HepG2 (cell line): ENCODE results near the gene NINJ2. TPM values are rescaled to one million over a fixed set of nuclear protein-coding genes. Genes with fewer than 3 reads are reported as not detected.

Experiments
- BCLAF1 ChIP-seq: fragments of 450-650 bp; IDR thresholded peaks from 2 replicates; pipeline ENCODE4 v1.6.1; 2017; ENCODE audit warnings: mild to moderate bottlenecking
- CSRNP1 ChIP-seq: sonication (generic); formaldehyde crosslinking; IDR thresholded peaks from 2 replicates; pipeline ENCODE4 v1.8.1; 2023; ENCODE audit warnings: mild to moderate bottlenecking, missing genetic modification reagents
- FOXC1 ChIP-seq: sonication (generic); formaldehyde crosslinking; IDR thresholded peaks from 2 replicates; pipeline ENCODE4 v1.8.0; 2022; ENCODE audit warnings: mild to moderate bottlenecking, missing genetic modification reagents, borderline replicate concordance
- KDM3A ChIP-seq: IDR thresholded peaks from 2 replicates; pipeline ENCODE4 v1.6.1; 2018; ENCODE audit warnings: low read depth, missing compliant biosample characterization
- KDM4B ChIP-seq: sonication (generic); formaldehyde crosslinking; IDR thresholded peaks from 2 replicates; pipeline ENCODE4 v1.4.0; 2020; ENCODE audit warnings: missing genetic modification reagents
- NR2F1 ChIP-seq, 2 experiments: fragments of 450-650 bp in 1 of 2; formaldehyde crosslinking in 1 of 2; IDR thresholded peaks; 2 replicates each; pipeline versions ENCODE4 v1.5.0 to v1.6.1; 2016 to 2020; ENCODE audit warnings: mild to moderate bottlenecking in 1 of 2, missing compliant biosample characterization in 1 of 2, missing genetic modification reagents in 1 of 2, moderate library complexity in 1 of 2
- RORA ChIP-seq: sonication (generic); formaldehyde crosslinking; IDR thresholded peaks from 2 replicates; pipeline ENCODE4 v1.5.0; 2020; ENCODE audit warnings: mild to moderate bottlenecking, missing genetic modification reagents, moderate library complexity
- SALL2 ChIP-seq: sonication (generic); formaldehyde crosslinking; IDR thresholded peaks from 2 replicates; pipeline ENCODE4 v1.8.1; 2023; ENCODE audit warnings: mild to moderate bottlenecking, missing genetic modification reagents, inconsistent platforms
- ZBTB34 ChIP-seq: sonication (generic); formaldehyde crosslinking; IDR thresholded peaks from 2 replicates; pipeline ENCODE4 v1.8.0; 2022; ENCODE audit warnings: mild to moderate bottlenecking, missing genetic modification reagents
- ZBTB8A ChIP-seq: sonication (generic); formaldehyde crosslinking; IDR thresholded peaks from 2 replicates; pipeline ENCODE4 v1.4.0; 2020; ENCODE audit warnings: mild to moderate bottlenecking, low read depth, missing genetic modification reagents, borderline replicate concordance
- ZKSCAN8 ChIP-seq: IDR thresholded peaks from 2 replicates; pipeline ENCODE4 v1.6.1; 2016; ENCODE audit warnings: borderline replicate concordance, missing genetic modification reagents, missing compliant biosample characterization
- ZNF530 ChIP-seq: sonication (generic); formaldehyde crosslinking; IDR thresholded peaks from 2 replicates; pipeline ENCODE4 v1.5.0; 2020; ENCODE audit warnings: low read depth, mild to moderate bottlenecking, missing genetic modification reagents
- ZNF576 ChIP-seq: sonication (generic); formaldehyde crosslinking; IDR thresholded peaks from 2 replicates; pipeline ENCODE4 v1.4.0; 2020; ENCODE audit warnings: mild to moderate bottlenecking, missing genetic modification reagents
- ZNF678 ChIP-seq: sonication (generic); formaldehyde crosslinking; IDR thresholded peaks from 2 replicates; pipeline ENCODE4 v1.4.0; 2020; ENCODE audit warnings: mild to moderate bottlenecking, missing genetic modification reagents
- ZNF776 ChIP-seq: sonication (generic); formaldehyde crosslinking; IDR thresholded peaks from 2 replicates; pipeline ENCODE4 v1.4.0; 2020; ENCODE audit warnings: mild to moderate bottlenecking, missing genetic modification reagents
- ZNF841 ChIP-seq: sonication (generic); formaldehyde crosslinking; IDR thresholded peaks from 2 replicates; pipeline ENCODE4 v1.8.1; 2023; ENCODE audit warnings: missing genetic modification reagents, borderline replicate concordance
- ZSCAN25 ChIP-seq: sonication (generic); formaldehyde crosslinking; IDR thresholded peaks from 2 replicates; pipeline ENCODE4 v1.8.0; 2022; ENCODE audit warnings: mild to moderate bottlenecking, missing genetic modification reagents
- ZSCAN31 ChIP-seq: sonication (generic); formaldehyde crosslinking; IDR thresholded peaks from 2 replicates; pipeline ENCODE4 v1.5.0; 2020; ENCODE audit warnings: low read depth, mild to moderate bottlenecking, missing genetic modification reagents
- polyA plus RNA-seq, 8 experiments: library from polyadenylated mRNA; depleted of rRNA in 3 of 8; stranded (reverse) in 7 of 8; unstranded in 1 of 8; fragments of >200 nt; fragmentation: Illumina TruSeq in 4 of 8; extraction: Trizol in 4 of 8; gene quantifications; 2 replicates each; pipeline versions ENCODE4 v1.2.1 to v1.2.3, GENCODE V29; 2011 to 2016; ENCODE audit warnings: low read depth in 4 of 8, missing spikeins in 1 of 8, mixed read lengths in 1 of 8; ENCODE audit not compliant: insufficient read depth in 1 of 8
- total RNA-seq, 5 experiments: library from RNA; depleted of rRNA; stranded (reverse); fragments of >200 nt; fragmentation: Illumina TruSeq; extraction: Trizol; gene quantifications; 2 replicates each; pipeline ENCODE4 v1.2.3, GENCODE V29; 2016; ENCODE audit warnings: low read depth in 1 of 5
- TF ChIP-seq, protein P1 (sequence below): sonication (generic); formaldehyde crosslinking; IDR thresholded peaks from 2 replicates; pipeline ENCODE4 v1.8.1; 2023; ENCODE audit warnings: missing genetic modification reagents, mild to moderate bottlenecking, borderline replicate concordance
- TF ChIP-seq, protein P2 (sequence below): sonication (generic); formaldehyde crosslinking; conservative IDR thresholded peaks from 2 replicates; pipeline ENCODE4 v1.4.0; 2020; ENCODE audit warnings: missing genetic modification reagents

Gene NINJ2
- total and polyA plus RNA-seq, 2 of the 13 experiments (the other 11 are each of a cell fraction or from before 2014, with no cell fraction given), result 0.62 to 3.8 TPM

DNA sequence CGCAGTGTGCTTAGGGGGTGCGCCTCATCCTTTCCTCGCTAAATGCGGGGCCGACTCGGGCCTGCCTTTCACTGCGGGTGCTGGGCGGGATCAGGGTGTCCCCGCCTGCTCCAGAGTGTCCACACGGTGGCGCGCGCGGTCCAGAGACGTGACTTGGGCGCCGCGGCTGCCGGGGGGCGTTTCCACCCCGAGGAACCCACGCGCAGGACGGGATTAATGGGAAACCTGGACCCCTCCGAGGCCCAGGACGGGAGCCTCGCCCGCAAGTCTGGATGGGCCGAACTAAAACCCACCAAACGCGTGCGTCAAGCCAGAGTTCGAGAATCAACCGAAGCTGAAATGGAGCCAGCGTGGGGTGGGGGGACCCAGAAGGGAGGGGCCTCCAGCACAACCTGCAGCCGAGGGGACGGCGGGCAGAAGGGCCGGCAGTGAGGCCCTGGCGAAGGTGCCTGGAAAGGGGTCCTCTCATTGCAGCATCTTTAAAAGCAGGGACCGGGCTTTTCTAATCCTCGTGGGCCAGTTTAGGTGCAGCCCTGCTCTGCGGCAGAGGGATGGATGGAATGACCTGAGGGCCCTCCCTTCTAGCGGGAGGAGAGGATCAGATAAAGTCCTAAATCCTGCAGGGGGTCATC, 93.3 kb downstream of the NINJ2 start (continued):
- TF ChIP-seq KDM4B (no peak; the same call in 1 of the 2 replicates), ZBTB34 (CRISPR knock-in tag) (no peak), ZSCAN25 (peak; percentile 97), SALL2 (CRISPR knock-in tag) (peak; percentile 4; the same call in 1 of the 2 replicates), ZNF841 (CRISPR knock-in tag) (no peak), ZNF530 (CRISPR knock-in tag) (no peak), BCLAF1 (no peak), CSRNP1 (CRISPR knock-in tag) (no peak), ZNF678 (no peak), ZNF576 (CRISPR knock-in tag) (peak; percentile 89; the same call in 1 of the 2 replicates), NR2F1 (CRISPR knock-in tag; IDR thresholded peaks at IDR 0.05) (peak; percentile 15 to 86; a peak in 2 of 4 replicates), ZNF776 (CRISPR knock-in tag) (no peak), ZBTB8A (CRISPR knock-in tag) (no peak), ZKSCAN8 (CRISPR knock-in tag) (0 out of 2 replicates have a peak, but pooled peaks have one; percentile 10), FOXC1 (CRISPR knock-in tag) (peak; percentile 56; the same call in 1 of the 2 replicates), ZSCAN31 (CRISPR knock-in tag) (peak; percentile 91), RORA (CRISPR knock-in tag) (no peak), KDM3A (CRISPR knock-in tag) (peak; percentile 94)
- TF ChIP-seq, protein P1, sequence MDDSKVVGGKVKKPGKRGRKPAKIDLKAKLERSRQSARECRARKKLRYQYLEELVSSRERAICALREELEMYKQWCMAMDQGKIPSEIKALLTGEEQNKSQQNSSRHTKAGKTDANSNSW (CRISPR knock-in tag), result no peak
- TF ChIP-seq, protein P2, sequence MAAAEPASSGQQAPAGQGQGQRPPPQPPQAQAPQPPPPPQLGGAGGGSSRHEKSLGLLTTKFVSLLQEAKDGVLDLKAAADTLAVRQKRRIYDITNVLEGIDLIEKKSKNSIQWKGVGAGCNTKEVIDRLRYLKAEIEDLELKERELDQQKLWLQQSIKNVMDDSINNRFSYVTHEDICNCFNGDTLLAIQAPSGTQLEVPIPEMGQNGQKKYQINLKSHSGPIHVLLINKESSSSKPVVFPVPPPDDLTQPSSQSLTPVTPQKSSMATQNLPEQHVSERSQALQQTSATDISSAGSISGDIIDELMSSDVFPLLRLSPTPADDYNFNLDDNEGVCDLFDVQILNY (CRISPR knock-in tag), result peak; percentile 64; the same call in 1 of the 2 replicates
